Panc1 (cell line): ENCODE results near the gene MT1HL1.

ENCODE experiments used
- CTCF ChIP-seq: fragments of 450-650 bp; IDR thresholded peaks from 2 replicates; pipeline ENCODE4 v1.5.1; 2017; ENCODE audit warnings: mild to moderate bottlenecking
- POLR2AphosphoS5 ChIP-seq: IDR thresholded peaks from 2 replicates; pipeline ENCODE4 v1.6.1; 2012; ENCODE audit warnings: mild to moderate bottlenecking, low read depth, low read length, moderate library complexity
- REST ChIP-seq, 2 experiments: IDR thresholded peaks; 2 replicates each; pipeline ENCODE4 v1.6.1; 2011 to 2012; ENCODE audit warnings: low read depth in 2 of 2, control low read depth in 1 of 2, low read length in 1 of 2, mild to moderate bottlenecking in 1 of 2, moderate library complexity in 1 of 2; ENCODE audit not compliant: insufficient read depth in 1 of 2
- SIN3A ChIP-seq: IDR thresholded peaks from 2 replicates; pipeline ENCODE4 v1.6.1; 2012; ENCODE audit warnings: low read depth, mild to moderate bottlenecking, low read length, moderate library complexity, borderline replicate concordance; ENCODE audit not compliant: insufficient read depth
- TCF7L2 ChIP-seq: IDR thresholded peaks from 2 replicates; pipeline ENCODE4 v1.6.1; 2011; ENCODE audit warnings: mild to moderate bottlenecking, low read depth, low read length, inconsistent platforms

- TF ChIP-seq CTCF (no peak), TCF7L2 (no peak), POLR2AphosphoS5 (no peak), REST (IDR thresholded peaks at IDR 0.05; ENCODE audit: insufficient read depth in 1 of 2, low read depth in 2 of 2, low read length in 1 of 2) (no peak), SIN3A (no peak)
These were observed 37.2 kb upstream of the MT1HL1 start for GRCh38 chr1:237041461-237041794.
